Measurements from ENCODE around the gene IFNAR1.

- TF ChIP-seq CTCF (conservative IDR thresholded peaks at IDR 0.05 in 1 of 2, IDR thresholded peaks at IDR 0.05 in 1 of 2; ENCODE audit: extremely low read depth in 1 of 2, insufficient read depth in 1 of 2, low read depth in 1 of 2, low read length in 2 of 2): no peak
- TF ChIP-seq EZH2 (IDR thresholded peaks at IDR 0.05; ENCODE audit: borderline replicate concordance, low read length): no peak
Observed at GRCh38 chr21:33398361-33398760, 73.6 kb downstream of the IFNAR1 start.

Data from mammary epithelial cell (primary cell).